ENCODE measurements around the gene ATP6V0E1.
"Not testable (repeated sequence)": the region's sequence is repeated elsewhere in the genome, so short reads cannot be mapped to it uniquely, and the experiment has no call there.

ATP6V0E1 gene

DNA sequence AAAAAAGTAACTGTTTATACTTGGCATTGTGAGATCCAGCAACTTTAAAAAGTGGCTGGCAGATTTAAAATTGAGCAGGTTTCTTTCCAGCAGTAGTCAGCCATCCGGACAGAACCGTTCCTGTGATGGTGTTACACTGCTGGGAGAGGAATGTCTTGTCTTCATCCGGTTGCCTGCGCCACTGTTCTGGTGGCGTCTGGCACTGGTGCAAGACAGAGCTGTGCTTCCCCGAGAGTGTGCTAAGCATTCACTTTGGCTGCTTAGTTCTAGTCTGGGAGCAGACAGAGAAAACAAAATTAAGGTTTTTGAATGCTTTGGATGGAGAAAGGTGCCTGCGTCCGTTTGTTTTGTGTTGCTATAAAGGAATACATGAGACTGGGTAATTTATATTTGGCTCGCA, 37.1 kb downstream of the ATP6V0E1 start:
- Mint-ChIP-seq H3K36me3 (ENCODE audit: low read depth) (peaks cover 29% of the 10 kb centered on the region), H3K27me3 (ENCODE audit: low read depth) (no peaks in the 10 kb centered on the region), H3K27ac (no peak overlapping the region), H3K4me1 (ENCODE audit: low read depth) (peaks cover 11% of the 10 kb centered on the region), H3K9me3 (no peaks in the 10 kb centered on the region), H3K4me3 (no peak overlapping the region)
- no peak for DNase-seq (ENCODE audit: low spot score)

DNA sequence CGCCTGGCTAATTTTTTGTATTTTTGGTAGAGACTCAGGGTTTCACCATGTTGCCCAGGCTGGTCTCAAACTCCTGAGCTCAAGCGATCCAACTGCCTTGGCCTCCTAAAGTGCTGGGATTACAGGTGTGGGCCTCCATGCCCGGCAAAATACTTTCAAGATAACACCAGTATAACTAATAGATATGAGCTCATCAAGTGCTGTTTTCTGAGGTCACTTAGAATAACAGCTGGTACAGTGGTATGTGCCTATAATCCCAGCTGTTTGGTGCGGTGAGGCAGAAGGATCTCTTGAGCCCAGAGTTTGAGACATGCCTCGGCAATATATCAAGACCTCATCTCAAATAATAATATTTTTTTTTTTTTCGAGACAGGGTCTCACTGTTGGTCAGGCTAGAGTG, 42.1 kb downstream of the ATP6V0E1 start:
- peaks cover 3% of the 10 kb centered on the region for H3K4me1 Mint-ChIP-seq (ENCODE audit: low read depth)
- no peaks in the 10 kb centered on the region for H3K27me3 Mint-ChIP-seq (ENCODE audit: low read depth)
- H3K9me3 Mint-ChIP-seq, result no peaks in the 10 kb centered on the region
- DNase-seq (ENCODE audit: low spot score), result no peak
- peaks cover 21% of the 10 kb centered on the region for H3K36me3 Mint-ChIP-seq (ENCODE audit: low read depth)
- H3K27ac Mint-ChIP-seq, result no peak overlapping the region
- no peak overlapping the region for H3K4me3 Mint-ChIP-seq

DNA sequence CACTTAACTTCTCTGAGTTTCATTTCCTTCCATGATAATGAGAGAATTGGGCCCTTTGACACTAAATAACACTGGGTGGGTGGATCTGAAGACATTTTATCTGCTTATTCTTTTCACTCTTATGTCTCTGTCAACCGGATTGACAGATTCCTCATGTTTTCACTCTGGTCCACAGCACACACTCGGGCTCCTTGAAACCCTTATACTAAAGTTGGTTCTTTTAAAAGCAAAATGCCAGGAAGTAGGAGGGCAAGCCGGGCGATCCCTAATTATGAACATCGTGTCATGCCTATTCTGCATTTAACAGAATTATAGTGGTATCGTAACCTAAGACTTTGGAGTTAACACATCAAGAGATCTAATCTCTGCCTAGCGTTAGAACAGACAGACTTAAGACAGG, 44.3 kb downstream of the ATP6V0E1 start:
- H3K4me3 Mint-ChIP-seq, result no peak overlapping the region
- H3K27me3 Mint-ChIP-seq (ENCODE audit: low read depth), result no peaks in the 10 kb centered on the region
- no peak for DNase-seq (ENCODE audit: low spot score)
- no peaks in the 10 kb centered on the region for H3K9me3 Mint-ChIP-seq
- peak overlapping the region; percentile 15 for H3K27ac Mint-ChIP-seq
- H3K36me3 Mint-ChIP-seq (ENCODE audit: low read depth), result peaks cover 10% of the 10 kb centered on the region
- peaks cover 3% of the 10 kb centered on the region for H3K4me1 Mint-ChIP-seq (ENCODE audit: low read depth)

DNA sequence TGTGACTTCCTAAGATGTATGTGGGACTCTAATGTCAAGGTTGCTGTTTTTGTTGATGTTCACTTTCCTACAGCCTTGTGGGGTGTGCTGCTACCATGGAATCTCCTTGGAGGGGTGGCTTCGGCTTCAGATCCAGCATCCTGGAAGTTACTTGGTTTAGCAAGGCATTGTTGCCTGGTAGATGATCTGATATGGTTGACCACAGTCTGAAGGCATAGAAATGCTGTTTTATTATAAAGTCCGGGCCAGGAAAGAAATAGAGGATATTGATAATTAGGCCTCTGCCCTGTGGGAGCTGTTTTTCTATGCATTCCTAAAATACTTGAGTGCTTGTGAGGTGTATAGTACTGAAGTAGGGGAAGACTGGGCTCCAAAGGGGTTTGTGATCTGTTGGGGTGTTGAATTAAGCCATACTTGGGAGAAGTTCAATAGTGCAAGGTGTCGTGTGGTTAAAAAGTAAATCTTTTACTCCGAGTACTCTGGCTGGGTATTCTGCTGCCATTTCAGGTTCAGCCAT, 45.3 kb downstream of the ATP6V0E1 start:
- Mint-ChIP-seq H3K4me3 (no peak overlapping the region), H3K27ac (no peak overlapping the region), H3K4me1 (ENCODE audit: low read depth) (peaks cover 6% of the 10 kb centered on the region), H3K36me3 (ENCODE audit: low read depth) (peaks cover 10% of the 10 kb centered on the region), H3K27me3 (ENCODE audit: low read depth) (no peaks in the 10 kb centered on the region), H3K9me3 (no peaks in the 10 kb centered on the region)
- no peak for DNase-seq (ENCODE audit: low spot score)

DNA sequence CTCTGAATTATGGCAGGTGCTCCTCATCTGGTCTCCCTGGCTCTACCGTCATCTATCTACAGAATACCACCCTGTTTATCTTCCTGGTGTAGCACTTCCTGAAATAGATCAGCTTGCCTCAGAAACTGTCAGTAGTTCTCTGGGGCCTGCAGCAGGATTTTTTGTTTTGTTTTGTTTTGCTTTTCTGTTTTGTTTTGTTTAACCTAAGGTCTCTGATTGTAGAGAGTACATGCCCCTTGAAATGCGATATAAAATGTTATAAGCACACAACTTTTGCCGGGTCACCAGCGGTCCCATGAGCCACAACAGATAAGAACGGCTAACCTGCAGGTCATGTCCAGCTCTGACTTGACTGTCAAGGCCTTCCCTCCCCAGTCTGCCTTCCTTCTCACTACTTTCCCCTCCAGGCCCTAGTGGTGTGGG, 45.9 kb downstream of the ATP6V0E1 start:
- no peak for DNase-seq (ENCODE audit: low spot score)
- no peak overlapping the region for H3K27ac Mint-ChIP-seq
- no peaks in the 10 kb centered on the region for H3K9me3 Mint-ChIP-seq
- peaks cover 10% of the 10 kb centered on the region for H3K36me3 Mint-ChIP-seq (ENCODE audit: low read depth)
- H3K4me3 Mint-ChIP-seq, result no peak overlapping the region
- H3K27me3 Mint-ChIP-seq (ENCODE audit: low read depth), result no peaks in the 10 kb centered on the region
- peaks cover 9% of the 10 kb centered on the region for H3K4me1 Mint-ChIP-seq (ENCODE audit: low read depth)

DNA sequence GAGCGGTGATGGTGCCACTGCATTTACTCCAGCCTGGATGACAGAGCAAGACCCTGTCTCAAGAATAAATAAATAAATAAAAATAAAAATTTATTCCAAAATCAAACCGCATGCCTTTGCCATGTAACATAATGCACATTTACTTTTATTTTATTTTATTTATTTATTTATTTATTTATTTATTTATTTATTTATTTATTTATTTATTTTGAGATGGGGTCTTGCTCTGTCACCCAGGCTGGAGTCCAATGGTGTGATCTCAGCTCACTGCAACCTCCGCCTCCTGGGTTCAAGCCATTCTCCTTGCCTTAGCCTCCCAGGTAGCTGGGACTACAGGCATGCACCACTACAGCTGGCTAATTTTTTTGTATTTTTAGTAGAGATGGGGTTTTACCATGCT, 48.5 kb downstream of the ATP6V0E1 start:
- peaks cover 30% of the 10 kb centered on the region for H3K4me1 Mint-ChIP-seq (ENCODE audit: low read depth)
- not testable (repeated sequence) for H3K4me3 Mint-ChIP-seq; H3K27me3 Mint-ChIP-seq (ENCODE audit: low read depth)

DNA sequence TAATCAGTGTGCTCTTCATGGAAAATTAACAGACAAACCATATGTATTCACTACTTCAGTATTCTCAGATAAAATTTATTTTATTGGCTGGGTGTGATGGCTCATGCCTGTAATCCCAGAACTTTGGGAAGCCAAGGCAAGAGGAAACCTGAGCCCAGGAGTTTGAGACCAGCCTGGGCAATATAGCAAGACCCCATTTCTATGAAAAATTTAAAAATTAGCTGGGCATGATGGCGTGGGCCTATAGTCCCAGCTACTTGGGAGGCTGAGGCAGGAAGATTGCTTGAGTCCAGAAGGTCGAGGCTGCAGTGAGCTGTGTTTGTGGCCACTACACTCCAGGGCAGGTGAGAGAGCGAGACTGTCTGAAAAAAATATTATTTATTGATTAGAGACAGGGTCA, 49.2 kb downstream of the ATP6V0E1 start:
- Mint-ChIP-seq H3K4me3 (no peak overlapping the region), H3K9me3 (no peaks in the 10 kb centered on the region), H3K27ac (no peak overlapping the region), H3K4me1 (ENCODE audit: low read depth) (peaks cover 33% of the 10 kb centered on the region), H3K27me3 (ENCODE audit: low read depth) (no peaks in the 10 kb centered on the region), H3K36me3 (ENCODE audit: low read depth) (peaks cover 22% of the 10 kb centered on the region)
- DNase-seq (ENCODE audit: low spot score), result no peak

More for the DNA sequence above, 48.5 kb downstream of the ATP6V0E1 start:
- not testable (repeated sequence) for H3K9me3 Mint-ChIP-seq; H3K27ac Mint-ChIP-seq; DNase-seq (ENCODE audit: low spot score)
- peaks cover 21% of the 10 kb centered on the region for H3K36me3 Mint-ChIP-seq (ENCODE audit: low read depth)

DNA sequence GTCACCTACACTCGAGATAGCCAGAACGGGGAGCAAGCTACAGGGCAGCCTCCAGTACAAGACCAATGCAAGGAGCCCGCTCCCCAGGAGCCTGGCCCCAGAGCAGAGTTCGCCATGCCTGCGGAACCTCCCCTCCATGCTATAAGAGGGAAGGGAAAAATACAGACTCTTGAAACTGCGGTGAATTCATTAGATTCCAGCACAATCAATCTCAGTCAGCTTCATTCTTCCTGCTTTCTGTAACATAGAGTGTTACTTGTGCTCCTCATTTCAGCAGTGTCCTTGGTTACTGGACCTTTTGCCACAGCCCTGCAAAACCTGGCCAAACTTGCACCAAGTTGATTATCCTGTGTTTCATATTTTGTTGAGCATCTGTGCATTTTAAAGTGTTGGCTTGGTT, 50.4 kb downstream of the ATP6V0E1 start:
- Mint-ChIP-seq H3K36me3 (ENCODE audit: low read depth) (peaks cover 24% of the 10 kb centered on the region), H3K27ac (peak overlapping the region; percentile 62), H3K27me3 (ENCODE audit: low read depth) (no peaks in the 10 kb centered on the region), H3K4me3 (no peak overlapping the region), H3K4me1 (ENCODE audit: low read depth) (peaks cover 33% of the 10 kb centered on the region), H3K9me3 (no peaks in the 10 kb centered on the region)
- DNase-seq (ENCODE audit: low spot score), result no peak

DNA sequence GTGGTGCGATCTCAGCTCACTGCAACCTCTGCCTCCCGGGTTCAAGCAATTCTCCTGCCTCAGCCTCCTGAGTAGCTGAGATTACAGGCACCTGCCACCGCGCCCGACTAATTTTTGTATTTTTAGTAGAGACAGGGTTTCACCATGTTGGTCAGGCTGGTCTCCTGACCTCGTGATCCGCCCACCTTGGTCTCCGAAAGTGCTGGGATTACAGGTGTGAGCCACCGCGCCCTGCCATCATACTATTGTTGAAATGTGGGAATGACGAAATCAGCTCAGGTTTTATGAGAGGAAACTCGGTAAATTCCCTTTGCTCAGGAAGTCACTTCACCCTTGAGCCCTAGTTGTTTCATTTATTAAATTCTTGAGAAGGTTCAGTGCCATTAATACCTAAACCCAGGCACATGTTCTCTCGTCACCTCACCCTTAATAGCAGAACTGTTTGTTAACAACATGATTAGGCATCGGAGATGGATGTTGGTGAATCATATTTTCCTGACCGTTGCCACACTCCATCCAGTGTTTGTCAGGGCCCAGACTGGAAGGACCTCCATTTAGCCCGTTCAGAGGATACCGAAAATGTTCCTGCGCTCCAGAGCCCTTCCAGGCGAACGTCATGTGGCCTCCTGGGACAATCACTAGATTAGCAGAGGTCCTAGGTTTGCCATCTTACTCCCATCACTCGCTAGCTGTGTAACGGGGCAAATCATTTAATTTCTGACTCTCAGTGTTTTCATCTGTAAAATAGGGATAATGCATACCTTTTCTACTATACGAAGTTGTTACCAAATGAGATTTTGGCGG, 52.5 kb downstream of the ATP6V0E1 start:
- H3K27me3 Mint-ChIP-seq (ENCODE audit: low read depth), result no peaks in the 10 kb centered on the region
- H3K4me3 Mint-ChIP-seq, result peak overlapping the region; percentile 84
- no peaks in the 10 kb centered on the region for H3K9me3 Mint-ChIP-seq
- peak; percentile 30 for DNase-seq (ENCODE audit: low spot score)
- peaks cover 33% of the 10 kb centered on the region for H3K4me1 Mint-ChIP-seq (ENCODE audit: low read depth)
- peaks cover 28% of the 10 kb centered on the region for H3K36me3 Mint-ChIP-seq (ENCODE audit: low read depth)
- peak overlapping the region; percentile 92 for H3K27ac Mint-ChIP-seq

DNA sequence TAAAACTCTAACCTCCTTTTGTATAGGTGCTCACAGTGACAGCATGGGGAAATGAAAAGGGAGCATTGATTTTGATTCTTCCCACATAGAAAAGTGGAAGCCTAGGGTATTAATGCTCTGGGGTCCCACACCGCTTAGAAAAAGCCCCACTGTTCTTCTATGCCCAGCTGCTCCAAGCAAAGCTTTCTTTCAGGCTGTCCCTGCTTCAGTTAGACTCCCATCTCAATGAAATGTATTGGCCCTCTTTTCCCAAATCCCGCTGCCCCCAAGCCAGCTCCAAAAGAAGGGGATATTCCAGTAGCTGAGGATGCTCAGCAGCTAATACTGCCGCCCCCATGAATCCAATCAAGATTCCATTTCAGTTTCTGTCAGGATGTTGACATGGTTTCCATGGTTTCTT, 55.6 kb downstream of the ATP6V0E1 start:
- no peak overlapping the region for H3K4me3 Mint-ChIP-seq
- no peak for DNase-seq (ENCODE audit: low spot score)
- no peaks in the 10 kb centered on the region for H3K27me3 Mint-ChIP-seq (ENCODE audit: low read depth)
- H3K27ac Mint-ChIP-seq, result no peak overlapping the region
- peaks cover 28% of the 10 kb centered on the region for H3K4me1 Mint-ChIP-seq (ENCODE audit: low read depth)
- no peaks in the 10 kb centered on the region for H3K9me3 Mint-ChIP-seq
- H3K36me3 Mint-ChIP-seq (ENCODE audit: low read depth), result peaks cover 28% of the 10 kb centered on the region

DNA sequence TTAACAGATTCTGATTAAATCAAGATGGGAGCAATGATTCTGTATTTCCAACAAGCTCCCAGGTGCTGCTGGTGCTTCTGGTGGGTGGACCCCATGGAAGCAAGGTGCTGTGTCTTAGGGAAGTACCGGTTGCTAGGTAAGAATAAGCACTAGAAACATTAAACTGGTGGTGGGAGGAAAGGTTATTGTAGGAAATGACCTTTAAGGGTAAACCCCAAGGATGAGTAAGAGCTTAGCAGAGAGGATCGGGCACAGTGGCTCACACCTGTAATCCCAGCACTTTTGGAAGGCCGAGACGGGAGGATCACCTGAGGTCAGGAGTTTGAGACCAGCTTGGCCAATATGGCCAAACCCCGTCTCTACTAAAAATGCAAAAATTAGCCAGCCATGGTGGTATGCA, 56.4 kb downstream of the ATP6V0E1 start:
- H3K27ac Mint-ChIP-seq, result no peak overlapping the region
- peaks cover 20% of the 10 kb centered on the region for H3K4me1 Mint-ChIP-seq (ENCODE audit: low read depth)
- H3K4me3 Mint-ChIP-seq, result no peak overlapping the region

DNA sequence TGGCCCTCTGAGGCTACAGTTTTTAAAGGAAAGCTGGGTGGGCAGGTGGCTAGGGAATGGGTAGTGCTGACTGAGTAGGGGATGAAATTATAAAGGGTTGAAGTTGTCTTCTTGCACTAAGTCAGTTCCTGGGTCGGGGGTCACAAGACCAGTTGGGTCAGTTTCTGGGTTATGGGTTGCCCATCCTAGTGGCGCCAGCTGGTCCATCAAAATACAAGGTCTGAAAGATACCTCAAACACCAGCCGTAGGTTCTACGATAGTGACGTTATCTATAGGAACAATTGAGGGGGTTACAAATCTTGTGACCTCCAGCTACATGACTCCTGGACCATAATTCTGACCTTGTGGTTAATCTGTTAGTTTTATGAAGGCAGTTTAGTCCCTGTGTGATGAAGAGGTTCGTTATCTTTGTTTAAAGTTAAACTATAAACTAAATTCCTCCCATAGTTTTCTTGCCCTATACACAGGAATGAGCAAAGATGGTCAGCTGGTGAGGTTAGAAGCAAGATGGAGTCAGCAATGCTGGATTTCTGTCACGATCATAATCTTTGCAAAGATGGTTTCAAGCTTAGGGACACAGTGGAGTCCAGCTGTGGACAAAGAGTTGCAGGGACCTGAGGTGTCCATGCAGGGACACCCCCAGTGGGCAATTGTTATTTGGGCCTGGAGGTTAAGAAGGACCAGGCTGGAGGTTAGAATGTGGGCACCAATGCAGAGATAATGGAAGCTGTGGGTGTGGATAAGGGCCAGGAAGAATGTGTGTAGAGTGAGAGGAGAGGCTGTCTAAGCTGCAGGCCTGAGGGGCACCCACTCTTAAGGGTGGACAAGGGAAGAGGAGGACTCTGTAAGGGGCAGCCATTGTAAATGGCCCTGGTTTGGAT, 58.6 kb downstream of the ATP6V0E1 start:
- H3K36me3 Mint-ChIP-seq (ENCODE audit: low read depth), result peaks cover 10% of the 10 kb centered on the region
- peaks cover 3% of the 10 kb centered on the region for H3K4me1 Mint-ChIP-seq (ENCODE audit: low read depth)
- H3K9me3 Mint-ChIP-seq, result no peaks in the 10 kb centered on the region
- H3K4me3 Mint-ChIP-seq, result no peak overlapping the region
- no peaks in the 10 kb centered on the region for H3K27me3 Mint-ChIP-seq (ENCODE audit: low read depth)
- H3K27ac Mint-ChIP-seq, result no peak overlapping the region
- DNase-seq (ENCODE audit: low spot score), result no peak

More for the DNA sequence above, 56.4 kb downstream of the ATP6V0E1 start:
- H3K36me3 Mint-ChIP-seq (ENCODE audit: low read depth), result peaks cover 20% of the 10 kb centered on the region
- no peak for DNase-seq (ENCODE audit: low spot score)
- no peaks in the 10 kb centered on the region for H3K27me3 Mint-ChIP-seq (ENCODE audit: low read depth)
- no peaks in the 10 kb centered on the region for H3K9me3 Mint-ChIP-seq

DNA sequence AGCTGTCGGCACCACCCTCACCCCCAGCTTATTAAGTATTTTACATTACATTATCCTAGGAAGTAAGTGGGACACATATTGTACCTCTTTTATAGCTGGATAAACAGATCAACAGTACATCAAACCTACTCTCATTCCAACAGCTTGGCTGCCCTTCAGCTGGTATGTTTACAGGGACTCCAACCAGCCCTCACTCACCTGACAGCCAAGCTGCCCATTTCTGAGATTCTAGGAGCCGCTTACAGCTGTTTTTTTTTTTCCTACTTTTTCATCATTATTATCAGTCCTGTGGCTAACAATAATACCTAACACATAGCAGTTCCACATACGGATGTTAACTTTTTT, 59.2 kb downstream of the ATP6V0E1 start:
- Mint-ChIP-seq H3K27me3 (ENCODE audit: low read depth) (no peaks in the 10 kb centered on the region), H3K4me1 (ENCODE audit: low read depth) (no peaks in the 10 kb centered on the region), H3K36me3 (ENCODE audit: low read depth) (peaks cover 8% of the 10 kb centered on the region), H3K27ac (no peak overlapping the region), H3K9me3 (no peaks in the 10 kb centered on the region), H3K4me3 (no peak overlapping the region)
- no peak for DNase-seq (ENCODE audit: low spot score)

DNA sequence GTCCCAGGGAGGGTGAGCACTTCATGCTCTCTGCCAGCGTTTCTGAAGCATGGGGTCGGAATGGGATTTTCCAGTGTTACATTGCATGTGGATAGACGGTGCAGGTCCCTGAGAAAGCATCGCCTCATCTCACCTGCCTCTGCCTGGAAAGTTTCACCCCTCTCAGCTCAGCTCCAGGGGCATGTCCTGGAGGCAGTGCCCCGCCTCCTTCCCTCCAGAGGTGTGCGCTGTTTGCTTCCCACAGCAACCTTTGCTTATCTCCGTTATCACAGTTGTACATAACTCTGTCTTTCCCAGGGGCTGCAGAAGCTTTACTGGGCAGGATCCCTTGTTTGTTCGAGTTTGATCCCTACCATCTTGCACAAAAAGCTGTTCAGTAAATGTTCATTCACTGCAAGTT, 61.9 kb downstream of the ATP6V0E1 start:
- Mint-ChIP-seq H3K36me3 (ENCODE audit: low read depth) (no peaks in the 10 kb centered on the region), H3K4me1 (ENCODE audit: low read depth) (no peaks in the 10 kb centered on the region), H3K9me3 (no peaks in the 10 kb centered on the region), H3K27me3 (ENCODE audit: low read depth) (peaks cover under 1% of the 10 kb centered on the region), H3K27ac (no peak overlapping the region), H3K4me3 (no peak overlapping the region)
- no peak for DNase-seq (ENCODE audit: low spot score)

Measured in T-helper 2 cell treated with Interferon-gamma antibody and Interleukin-4, amounts not matched to agents 5 μg/mL and 100 μg/mL, for 36 hours (primary cell).